Measurements from ENCODE around the gene CNOT11. TPM values are rescaled to one million over a fixed set of nuclear protein-coding genes. Genes with fewer than 3 reads are reported as not detected.
A peak's percentile ranks its signal among the peaks of the same experiment; 100 is the strongest.

CNOT11 gene
- total RNA-seq, 1 experiment from 2014 or later = 67.7 TPM

DNA sequence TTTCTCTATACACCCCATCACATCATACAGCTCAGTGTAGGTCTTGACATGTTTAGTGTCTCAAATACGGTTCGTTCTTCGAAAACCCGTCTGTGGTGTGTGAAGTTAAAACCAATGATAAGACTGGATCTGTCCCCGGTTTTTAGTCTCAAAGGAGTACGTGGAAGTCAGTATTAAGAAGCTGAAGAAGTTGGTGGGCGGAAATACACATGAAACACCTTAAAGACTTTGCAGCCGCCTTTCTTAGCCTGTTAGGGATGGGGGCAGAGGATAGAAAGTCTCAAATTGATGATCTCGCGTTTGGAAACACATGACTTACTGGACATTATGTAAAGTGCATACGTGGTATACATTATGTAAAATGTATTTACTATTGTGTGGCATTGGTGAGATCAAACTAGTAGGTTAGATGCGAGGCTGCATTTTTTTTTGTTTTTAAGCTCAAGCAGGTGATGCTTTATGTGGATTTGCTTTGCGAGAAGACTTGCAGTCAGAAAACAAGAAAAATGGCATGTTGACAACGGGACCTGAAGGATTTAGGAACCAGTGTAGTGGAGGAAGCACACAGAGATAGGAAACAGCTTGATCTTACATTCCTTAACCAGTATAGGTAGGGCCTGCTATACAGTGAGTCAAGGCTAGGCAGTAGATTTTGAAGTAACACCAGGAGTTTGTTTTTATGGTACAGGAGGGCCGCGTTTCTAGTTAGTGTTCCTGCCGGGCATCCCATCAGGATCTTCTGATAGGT, 1.2 kb downstream of the CNOT11 start:
- CTCF ChIA-PET = interaction anchor here (0.6 to 1.4 kb wide), 4 partner anchors 45 to 291 kb away, joined by 3 to 4 read pairs (median 4); partner anchors contain the start of gene RPL31
- intact Hi-C loops (cut with micrococcal nuclease; ENCODE audit: unreplicated experiment) = no loop called here

DNA sequence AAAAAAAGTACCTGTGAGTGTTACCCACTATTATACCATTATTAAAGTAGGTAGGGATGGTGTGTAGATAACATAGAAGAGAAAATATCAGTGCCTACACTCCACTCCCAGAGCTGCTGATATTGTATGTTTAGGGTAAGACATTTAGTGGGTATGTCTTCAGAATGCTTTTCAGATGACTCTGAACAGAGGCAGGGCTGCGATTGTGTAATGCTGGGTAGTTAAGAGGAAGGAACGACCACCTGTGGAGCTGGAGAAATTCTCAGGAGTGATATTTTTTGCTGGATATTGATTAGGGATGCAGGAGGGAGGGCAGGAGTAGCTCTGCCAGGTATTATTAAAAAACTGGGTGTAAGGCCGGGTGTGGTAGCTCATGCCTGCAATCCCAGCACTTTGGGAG, 2.8 kb downstream of the CNOT11 start:
- Mint-ChIP-seq H3K27ac (ENCODE audit: unreplicated experiment) (peak overlapping the region; percentile 68), H3K4me3 (ENCODE audit: low read depth, unreplicated experiment) (peak overlapping the region; percentile 41), H3K9me3 (ENCODE audit: low read depth, unreplicated experiment) (no peaks in the 10 kb centered on the region), H3K4me1 (ENCODE audit: low read depth, unreplicated experiment) (peaks cover 32% of the 10 kb centered on the region), H3K36me3 (ENCODE audit: insufficient read depth, unreplicated experiment) (peaks cover 65% of the 10 kb centered on the region), H3K27me3 (ENCODE audit: unreplicated experiment) (no peaks in the 10 kb centered on the region)
- no peak for DNase-seq
- no TSS peak for BruUV-seq (replicated peaks)
- intact Hi-C loops (cut with micrococcal nuclease; ENCODE audit: unreplicated experiment) = no loop called here
- CTCF ChIA-PET = interaction anchor here (0.7 kb wide), 1 partner anchor 64 kb away, joined by 5 read pairs; no protein-coding TSS in a partner anchor
- TF ChIP-seq, protein P1, sequence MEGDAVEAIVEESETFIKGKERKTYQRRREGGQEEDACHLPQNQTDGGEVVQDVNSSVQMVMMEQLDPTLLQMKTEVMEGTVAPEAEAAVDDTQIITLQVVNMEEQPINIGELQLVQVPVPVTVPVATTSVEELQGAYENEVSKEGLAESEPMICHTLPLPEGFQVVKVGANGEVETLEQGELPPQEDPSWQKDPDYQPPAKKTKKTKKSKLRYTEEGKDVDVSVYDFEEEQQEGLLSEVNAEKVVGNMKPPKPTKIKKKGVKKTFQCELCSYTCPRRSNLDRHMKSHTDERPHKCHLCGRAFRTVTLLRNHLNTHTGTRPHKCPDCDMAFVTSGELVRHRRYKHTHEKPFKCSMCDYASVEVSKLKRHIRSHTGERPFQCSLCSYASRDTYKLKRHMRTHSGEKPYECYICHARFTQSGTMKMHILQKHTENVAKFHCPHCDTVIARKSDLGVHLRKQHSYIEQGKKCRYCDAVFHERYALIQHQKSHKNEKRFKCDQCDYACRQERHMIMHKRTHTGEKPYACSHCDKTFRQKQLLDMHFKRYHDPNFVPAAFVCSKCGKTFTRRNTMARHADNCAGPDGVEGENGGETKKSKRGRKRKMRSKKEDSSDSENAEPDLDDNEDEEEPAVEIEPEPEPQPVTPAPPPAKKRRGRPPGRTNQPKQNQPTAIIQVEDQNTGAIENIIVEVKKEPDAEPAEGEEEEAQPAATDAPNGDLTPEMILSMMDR (IDR thresholded peaks at IDR 0.05; ENCODE audit: unreplicated experiment) = no peak

More for the DNA sequence above, 1.2 kb downstream of the CNOT11 start:
- DNase-seq = no peak
- no peaks in the 10 kb centered on the region for H3K9me3 Mint-ChIP-seq (ENCODE audit: low read depth, unreplicated experiment)
- TSS peak; percentile 89 for BruUV-seq (replicated peaks)
- TF ChIP-seq, protein P1 (IDR thresholded peaks at IDR 0.05; ENCODE audit: unreplicated experiment) = no peak
- peak overlapping the region; percentile 85 for H3K4me3 Mint-ChIP-seq (ENCODE audit: low read depth, unreplicated experiment)
- peak overlapping the region; percentile 86 for H3K27ac Mint-ChIP-seq (ENCODE audit: unreplicated experiment)
- H3K36me3 Mint-ChIP-seq (ENCODE audit: insufficient read depth, unreplicated experiment) = peaks cover 63% of the 10 kb centered on the region
- peaks cover 34% of the 10 kb centered on the region for H3K4me1 Mint-ChIP-seq (ENCODE audit: low read depth, unreplicated experiment)
- H3K27me3 Mint-ChIP-seq (ENCODE audit: unreplicated experiment) = no peaks in the 10 kb centered on the region

DNA sequence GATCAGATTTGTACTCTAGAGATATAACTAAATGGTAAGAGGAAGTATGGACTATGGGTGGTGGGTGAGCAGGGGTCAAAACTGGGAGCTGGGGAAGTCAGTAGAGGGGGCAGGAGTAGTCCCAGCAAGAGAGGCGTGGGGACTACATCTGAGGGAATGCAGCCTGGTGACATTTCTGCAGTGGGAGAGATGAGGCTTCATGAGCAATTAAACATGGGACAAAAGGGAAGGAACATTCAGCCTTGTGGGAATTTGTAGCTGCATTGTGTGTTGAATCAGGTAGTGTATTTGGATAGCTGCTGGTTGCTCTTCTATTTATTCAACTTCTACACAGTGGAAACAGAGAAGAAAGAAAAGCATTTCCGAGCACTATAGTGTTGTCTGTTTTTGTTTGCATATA, 3.6 kb downstream of the CNOT11 start:
- no peak for DNase-seq
- Mint-ChIP-seq H3K4me3 (ENCODE audit: low read depth, unreplicated experiment) (peak overlapping the region; percentile 41), H3K36me3 (ENCODE audit: insufficient read depth, unreplicated experiment) (peaks cover 65% of the 10 kb centered on the region), H3K27ac (ENCODE audit: unreplicated experiment) (peak overlapping the region; percentile 68), H3K4me1 (ENCODE audit: low read depth, unreplicated experiment) (peaks cover 26% of the 10 kb centered on the region), H3K9me3 (ENCODE audit: low read depth, unreplicated experiment) (no peaks in the 10 kb centered on the region), H3K27me3 (ENCODE audit: unreplicated experiment) (no peaks in the 10 kb centered on the region)
- no TSS peak for BruUV-seq (replicated peaks)
- intact Hi-C loops (cut with micrococcal nuclease; ENCODE audit: unreplicated experiment) = no loop called here
- TF ChIP-seq, protein P1 (IDR thresholded peaks at IDR 0.05; ENCODE audit: unreplicated experiment) = no peak
- CTCF ChIA-PET = no interaction called here

DNA sequence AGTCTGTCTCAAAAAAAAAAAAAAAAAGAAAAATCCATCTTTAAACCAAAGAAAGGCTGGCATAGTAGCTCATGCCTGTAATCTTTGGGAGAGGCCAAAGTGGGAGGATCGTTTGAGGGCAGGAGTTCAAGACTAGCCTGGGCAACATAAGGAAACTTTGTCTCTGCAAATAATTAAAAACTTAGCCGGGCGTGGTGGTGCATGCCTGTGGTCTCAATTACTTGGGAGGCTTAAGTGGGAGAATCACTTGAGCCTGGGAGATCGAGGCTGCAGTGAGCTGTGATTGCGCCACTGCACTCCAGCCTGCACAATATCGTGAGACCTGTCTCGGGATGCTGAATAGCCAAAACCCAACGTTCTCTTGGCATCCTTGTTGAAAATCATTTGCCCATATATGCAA, 6.1 kb downstream of the CNOT11 start:
- Mint-ChIP-seq H3K4me3 (ENCODE audit: low read depth, unreplicated experiment) (no peak overlapping the region), H3K27me3 (ENCODE audit: unreplicated experiment) (no peaks in the 10 kb centered on the region), H3K36me3 (ENCODE audit: insufficient read depth, unreplicated experiment) (peaks cover 58% of the 10 kb centered on the region), H3K9me3 (ENCODE audit: low read depth, unreplicated experiment) (no peaks in the 10 kb centered on the region), H3K4me1 (ENCODE audit: low read depth, unreplicated experiment) (peaks cover 23% of the 10 kb centered on the region), H3K27ac (ENCODE audit: unreplicated experiment) (no peak overlapping the region)
- BruUV-seq (replicated peaks) = no TSS peak
- DNase-seq = no peak
- TF ChIP-seq, protein P1 (IDR thresholded peaks at IDR 0.05; ENCODE audit: unreplicated experiment) = no peak
- intact Hi-C loops (cut with micrococcal nuclease; ENCODE audit: unreplicated experiment) = no loop called here
- CTCF ChIA-PET = interaction anchor here (0.7 kb wide), 1 partner anchor 9 kb away, joined by 4 read pairs; no protein-coding TSS in a partner anchor

Data from Calu3 (cell line).